Activated CD8-positive, alpha-beta T cell treated with anti-CD3 and anti-CD28 coated beads, Interleukin-2, amount 10 ng/mL, durations not matched to agents 7 days and 5 days (primary cell): ENCODE results near the gene CHD5. TPM values are rescaled to one million over a fixed set of nuclear protein-coding genes. Genes with fewer than 3 reads are reported as not detected.

Experiments used
- ATAC-seq: fragments of 150-1000 bp; cut with Tn5 transposase; one replicate; pipeline ENCODE4 v1.10.0; 2021; ENCODE audit warnings: moderate library complexity
- CTCF ChIA-PET: fragments of 350-600 bp; sonication (Branson Sonifier 250); formaldehyde crosslinking; loops from one replicate; lab custom pipeline; 2021; ENCODE audit warnings: antibody characterized with exemption; lab: Charles Lee
- POLR2A ChIA-PET: fragments of 350-600 bp; sonication (Branson Sonifier 250); formaldehyde crosslinking; loops from one replicate; lab custom pipeline; 2021; ENCODE audit warnings: antibody characterized with exemption; lab: Charles Lee
- DNase-seq: peaks from one replicate; pipeline ENCODE4 v3.0.0-alpha.2; 2020
- H3K27ac Mint-ChIP-seq: one replicate; pipeline ENCODE4 v1.8.0; 2021; ENCODE audit warnings: mild to moderate bottlenecking, mixed read lengths
- H3K27me3 Mint-ChIP-seq: one replicate; pipeline ENCODE4 v1.8.0; 2021; ENCODE audit warnings: low read depth, mixed read lengths
- H3K36me3 Mint-ChIP-seq: one replicate; pipeline ENCODE4 v1.8.0; 2021; ENCODE audit warnings: low read depth, mixed read lengths
- H3K4me1 Mint-ChIP-seq: one replicate; pipeline ENCODE4 v1.8.0; 2021; ENCODE audit warnings: low read depth, mixed read lengths
- H3K4me3 Mint-ChIP-seq: one replicate; pipeline ENCODE4 v1.8.0; 2021; ENCODE audit warnings: mild to moderate bottlenecking, mixed read lengths
- H3K9me3 Mint-ChIP-seq: one replicate; pipeline ENCODE4 v1.8.0; 2022; ENCODE audit warnings: mixed read lengths; ENCODE audit not compliant: insufficient read depth
- total RNA-seq, 2 experiments: library from RNA; stranded (reverse); gene quantifications; one replicate each; pipeline ENCODE4 v1.2.3, GENCODE V29; 2021

CHD5 gene
- total RNA-seq, 2 experiments from 2014 or later = 0.23 to 0.47 TPM

GRCh38 chr1:6111991-6112689, 68.0 kb downstream of the CHD5 start:
- ATAC-seq = no peak
- POLR2A ChIA-PET = no interaction called here
- Mint-ChIP-seq H3K4me1 (no peaks in the 10 kb centered on the region), H3K9me3 (no peaks in the 10 kb centered on the region), H3K27me3 (peaks cover 23% of the 10 kb centered on the region), H3K4me3 (no peak overlapping the region), H3K27ac (no peak overlapping the region), H3K36me3 (no peaks in the 10 kb centered on the region)
- CTCF ChIA-PET = interaction anchor here (0.8 kb wide), 1 partner anchor 133 kb away, joined by 3 read pairs; no protein-coding TSS in a partner anchor
- DNase-seq = no peak

DNA sequence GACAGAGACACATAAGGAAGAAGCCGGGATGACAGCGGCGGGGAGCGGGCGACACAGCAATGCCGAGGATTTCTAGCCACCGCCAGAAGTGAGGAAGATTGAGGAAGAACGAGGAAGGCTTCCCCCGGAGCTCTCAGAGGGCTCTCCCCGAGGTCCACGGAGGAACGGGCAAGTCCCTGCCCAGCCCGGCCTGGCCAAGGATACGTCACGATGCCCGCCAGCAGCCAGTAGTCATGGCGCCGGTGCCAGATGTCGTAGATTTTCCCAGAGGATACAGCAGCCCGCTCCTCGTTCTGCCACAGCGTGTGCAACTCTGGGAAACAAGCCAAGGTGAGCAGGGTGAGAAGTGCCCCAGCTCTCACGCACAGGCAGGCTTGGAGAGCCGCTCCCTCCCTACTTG, 68.5 kb downstream of the CHD5 start:
- H3K27ac Mint-ChIP-seq = no peak overlapping the region
- ATAC-seq (no peak), DNase-seq (no peak)
- no peaks in the 10 kb centered on the region for H3K9me3 Mint-ChIP-seq
- ChIA-PET POLR2A (no interaction called here), CTCF (no interaction called here)
- H3K4me3 Mint-ChIP-seq = no peak overlapping the region
- no peaks in the 10 kb centered on the region for H3K36me3 Mint-ChIP-seq
- no peaks in the 10 kb centered on the region for H3K4me1 Mint-ChIP-seq
- peaks cover 19% of the 10 kb centered on the region for H3K27me3 Mint-ChIP-seq

- H3K4me3 Mint-ChIP-seq = no peak overlapping the region
- POLR2A ChIA-PET = no interaction called here
- no peak overlapping the region for H3K27ac Mint-ChIP-seq
- DNase-seq (no peak), ATAC-seq (no peak)
- H3K27me3 Mint-ChIP-seq = peaks cover 11% of the 10 kb centered on the region
- CTCF ChIA-PET = no interaction called here
- H3K4me1 Mint-ChIP-seq = no peaks in the 10 kb centered on the region
- no peaks in the 10 kb centered on the region for H3K9me3 Mint-ChIP-seq
- no peaks in the 10 kb centered on the region for H3K36me3 Mint-ChIP-seq
These were observed 69.8 kb downstream of the CHD5 start for GRCh38 chr1:6110326-6110725.

DNA sequence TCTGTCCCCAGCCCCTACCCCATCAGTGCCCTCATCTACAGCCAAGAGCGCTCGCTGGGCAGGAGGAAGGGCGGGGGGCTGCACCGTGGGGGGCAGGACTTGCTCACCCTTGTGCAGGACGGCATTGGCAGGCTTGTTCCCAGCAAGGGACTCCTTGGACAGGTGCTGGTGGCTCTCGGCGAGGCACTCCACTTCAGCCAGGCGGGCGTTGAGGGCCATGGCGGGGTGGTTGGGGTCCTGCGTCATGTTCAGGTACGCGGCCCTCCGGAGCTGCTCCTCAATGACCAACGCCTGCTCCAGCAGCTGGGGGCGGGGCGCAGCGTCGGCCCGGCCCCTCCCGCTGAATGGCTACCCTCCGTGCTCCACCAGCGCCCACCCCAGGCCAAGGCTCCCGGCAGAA, 70.4 kb downstream of the CHD5 start:
- Mint-ChIP-seq H3K4me1 (no peaks in the 10 kb centered on the region), H3K27ac (no peak overlapping the region), H3K9me3 (no peaks in the 10 kb centered on the region), H3K4me3 (no peak overlapping the region), H3K27me3 (peaks cover 11% of the 10 kb centered on the region), H3K36me3 (no peaks in the 10 kb centered on the region)
- ChIA-PET CTCF (no interaction called here), POLR2A (no interaction called here)
- DNase-seq (no peak), ATAC-seq (no peak)

- DNase-seq = peak; percentile 53
- Mint-ChIP-seq H3K27ac (no peak overlapping the region), H3K36me3 (no peaks in the 10 kb centered on the region), H3K27me3 (peaks cover 11% of the 10 kb centered on the region), H3K9me3 (no peaks in the 10 kb centered on the region), H3K4me1 (no peaks in the 10 kb centered on the region), H3K4me3 (no peak overlapping the region)
- POLR2A ChIA-PET = no interaction called here
- CTCF ChIA-PET = interaction anchor here (1.0 to 1.1 kb wide), 2 partner anchors 76 to 136 kb away, joined by 4 to 5 read pairs; no protein-coding TSS in a partner anchor
- peak; percentile 86 for ATAC-seq
These were observed 71.0 kb downstream of the CHD5 start for GRCh38 chr1:6108937-6109614.

DNA sequence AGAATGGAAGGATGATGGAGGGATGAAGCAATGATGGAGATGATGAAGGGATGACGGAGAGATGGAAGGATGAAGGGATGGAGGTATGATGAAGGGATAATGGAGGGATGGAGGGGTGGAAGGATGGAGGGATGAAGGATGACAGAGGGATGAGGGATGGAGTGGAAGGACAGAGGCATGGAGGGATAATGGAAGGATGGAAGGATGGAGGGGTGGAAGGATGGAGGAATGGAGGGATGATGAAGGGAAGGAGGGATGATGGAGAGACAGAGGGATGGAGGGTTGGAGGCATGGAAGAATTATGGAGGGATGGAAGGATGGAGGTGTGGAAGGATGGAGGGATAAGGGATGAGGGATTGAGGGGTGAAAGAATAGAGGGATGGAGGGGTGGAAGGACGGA, 71.6 kb downstream of the CHD5 start:
- ATAC-seq (no peak), DNase-seq (no peak)
- Mint-ChIP-seq H3K4me3 (no peak overlapping the region), H3K36me3 (no peaks in the 10 kb centered on the region), H3K9me3 (no peaks in the 10 kb centered on the region), H3K27me3 (peaks cover 11% of the 10 kb centered on the region), H3K4me1 (no peaks in the 10 kb centered on the region), H3K27ac (no peak overlapping the region)
- ChIA-PET POLR2A (no interaction called here), CTCF (interaction anchor here (1.0 to 1.1 kb wide), 2 partner anchors 77 to 136 kb away, joined by 4 to 5 read pairs; no protein-coding TSS in a partner anchor)

DNA sequence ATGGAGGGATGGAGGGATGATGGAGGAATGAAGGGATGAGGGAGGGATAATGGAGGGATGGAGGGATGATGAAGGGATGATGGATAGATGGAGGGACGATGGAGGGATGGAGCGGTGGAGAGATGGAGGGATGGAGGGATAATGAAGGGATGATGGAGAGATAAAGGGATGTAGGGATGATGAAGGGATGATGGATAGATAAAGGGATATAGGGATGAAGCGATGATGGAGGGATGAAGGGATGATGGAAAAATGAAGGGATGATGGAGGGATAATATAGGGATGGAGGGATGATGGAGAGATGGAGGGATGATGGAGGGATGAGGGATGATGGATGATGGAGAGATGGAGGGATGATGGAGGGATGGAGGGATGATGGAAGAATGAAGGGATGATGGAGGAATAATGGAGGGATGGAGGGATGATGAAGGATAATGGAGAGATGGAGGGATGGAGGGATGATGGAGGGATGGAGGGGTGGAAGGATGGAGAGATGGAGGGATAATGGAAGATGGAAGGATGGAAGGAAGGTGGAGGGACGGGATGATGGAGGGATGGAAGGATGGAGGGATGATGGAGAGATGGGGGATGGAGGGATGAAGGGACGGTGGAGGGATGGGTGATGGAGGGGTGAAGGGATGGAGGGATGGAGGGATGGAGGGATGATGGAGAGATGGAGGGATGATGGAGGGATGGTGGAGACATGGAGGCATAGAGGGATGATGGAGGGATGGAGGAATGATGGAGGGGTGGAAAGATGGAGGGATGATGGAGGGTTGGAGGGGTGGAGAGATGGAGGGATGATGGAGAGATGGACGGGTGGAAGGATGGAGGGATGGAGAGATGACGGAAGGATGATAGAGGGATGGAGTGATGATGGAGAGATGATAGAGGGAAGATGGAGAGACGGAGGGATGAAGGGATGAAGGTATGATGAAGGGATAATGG, 72.4 kb downstream of the CHD5 start:
- Mint-ChIP-seq H3K4me1 (no peaks in the 10 kb centered on the region), H3K4me3 (no peak overlapping the region), H3K27me3 (peaks cover 8% of the 10 kb centered on the region), H3K27ac (no peak overlapping the region), H3K9me3 (no peaks in the 10 kb centered on the region), H3K36me3 (no peaks in the 10 kb centered on the region)
- CTCF ChIA-PET = no interaction called here
- DNase-seq (no peak), ATAC-seq (no peak)
- POLR2A ChIA-PET = no interaction called here

- Mint-ChIP-seq H3K27me3 (peaks cover 7% of the 10 kb centered on the region), H3K4me1 (no peaks in the 10 kb centered on the region), H3K4me3 (no peak overlapping the region), H3K9me3 (no peaks in the 10 kb centered on the region), H3K36me3 (no peaks in the 10 kb centered on the region), H3K27ac (no peak overlapping the region)
- ChIA-PET CTCF (no interaction called here), POLR2A (no interaction called here)
- ATAC-seq (no peak), DNase-seq (no peak)
These were observed 73.1 kb downstream of the CHD5 start for GRCh38 chr1:6106977-6107376.

GRCh38 chr1:6106321-6106731, 73.8 kb downstream of the CHD5 start:
- no peaks in the 10 kb centered on the region for H3K9me3 Mint-ChIP-seq
- ChIA-PET POLR2A (no interaction called here), CTCF (no interaction called here)
- no peaks in the 10 kb centered on the region for H3K36me3 Mint-ChIP-seq
- no peaks in the 10 kb centered on the region for H3K4me1 Mint-ChIP-seq
- no peak overlapping the region for H3K4me3 Mint-ChIP-seq
- DNase-seq (no peak), ATAC-seq (no peak)
- H3K27me3 Mint-ChIP-seq = peaks cover 5% of the 10 kb centered on the region
- H3K27ac Mint-ChIP-seq = no peak overlapping the region

- ChIA-PET CTCF (no interaction called here), POLR2A (no interaction called here)
- H3K4me3 Mint-ChIP-seq = no peak overlapping the region
- no peaks in the 10 kb centered on the region for H3K4me1 Mint-ChIP-seq
- no peak for DNase-seq
- no peak for ATAC-seq
- peaks cover 5% of the 10 kb centered on the region for H3K27me3 Mint-ChIP-seq
- H3K27ac Mint-ChIP-seq = no peak overlapping the region
- H3K36me3 Mint-ChIP-seq = no peaks in the 10 kb centered on the region
- no peaks in the 10 kb centered on the region for H3K9me3 Mint-ChIP-seq
These were observed 74.4 kb downstream of the CHD5 start for GRCh38 chr1:6105763-6106162.

- no peak for DNase-seq
These were observed 74.9 kb downstream of the CHD5 start for GRCh38 chr1:6105218-6105679.

More at GRCh38 chr1:6105218-6105679, 74.9 kb downstream of the CHD5 start:
- no peak overlapping the region for H3K4me3 Mint-ChIP-seq
- no peak overlapping the region for H3K27ac Mint-ChIP-seq
- CTCF ChIA-PET = no interaction called here
- ATAC-seq = no peak
- H3K9me3 Mint-ChIP-seq = no peaks in the 10 kb centered on the region
- no peaks in the 10 kb centered on the region for H3K4me1 Mint-ChIP-seq
- H3K27me3 Mint-ChIP-seq = peaks cover 5% of the 10 kb centered on the region
- POLR2A ChIA-PET = no interaction called here
- H3K36me3 Mint-ChIP-seq = no peaks in the 10 kb centered on the region
